HCT116 (cell line): ENCODE results near the gene COG5. TPM values are rescaled to one million over a fixed set of nuclear protein-coding genes. Genes with fewer than 3 reads are reported as not detected.

Experiments used
- ATAC-seq: fragments of 200-7000 bp; cut with Tn5 transposase; 2 replicates; pipeline ENCODE4 v1.9.1; 2020; ENCODE audit warnings: mild to moderate bottlenecking, moderate library complexity
- BruUV-seq: library from RNA; stranded (reverse); fragments of 400-500 nt; replicated peaks from 2 replicates; lab custom pipeline; 2021; lab: Mats Ljungman, UMichigan
- CTCF ChIA-PET: fragments of 300-600 bp; sonication (Branson Sonifier 250); formaldehyde crosslinking; loops from one replicate; lab custom pipeline; 2021; ENCODE audit warnings: antibody characterized with exemption; lab: Charles Lee
- POLR2A ChIA-PET: fragments of 300-600, 350-600 bp; sonication (Branson Sonifier 250); formaldehyde crosslinking; loops from one replicate; lab custom pipeline; 2021; ENCODE audit warnings: antibody characterized with exemption; lab: Charles Lee
- RAD21 ChIA-PET, 2 experiments: fragments of 300-600 bp; sonication (Branson Sonifier 250); formaldehyde crosslinking; loops; one replicate each; lab custom pipeline; 2023; ENCODE audit warnings: low total read pairs in 2 of 2; ENCODE audit not compliant: uncharacterized antibody in 2 of 2, unreplicated experiment in 2 of 2, low non-redundant PET in 1 of 2; lab: Charles Lee
- DNase-seq: peaks from one replicate; pipeline ENCODE4 v3.0.0-alpha.2; 2010; ENCODE audit warnings: low read depth, low spot score
- H2AFZ ChIP-seq: fragments of 200-600 bp; shearing (Covaris generic), sonication (generic); 2 replicates; pipeline ENCODE4 v1.6.1; 2017; ENCODE audit warnings: low read depth, mixed run types, mixed read lengths, antibody characterized with exemption, low read length; ENCODE audit not compliant: poor library complexity, severe bottlenecking
- H3K27ac ChIP-seq: 2 replicates; pipeline ENCODE4 v1.5.1; 2012; ENCODE audit warnings: low read depth, low read length
- H3K27me3 ChIP-seq: fragments of 200-600 bp; sonication (generic); 2 replicates; pipeline ENCODE4 v1.6.1; 2016; ENCODE audit warnings: mixed run types, low read length, mixed read lengths; ENCODE audit not compliant: insufficient read depth
- H3K36me3 ChIP-seq, 2 experiments: fragments of 200-500 bp in 1 of 2; fragments of 200-600 bp in 1 of 2; sonication (Bioruptor generic) in 1 of 2; sonication (generic) in 1 of 2; 2 replicates each; pipeline versions ENCODE4 v1.5.1 to v1.6.1; 2014 to 2016; ENCODE audit warnings: low read length in 2 of 2, inconsistent platforms in 1 of 2, mixed read lengths in 1 of 2, mixed run types in 1 of 2; ENCODE audit not compliant: insufficient read depth in 2 of 2, control insufficient read depth in 1 of 2
- H3K4me1 ChIP-seq, 2 experiments: fragments of 200-600 bp in 1 of 2; sonication (generic) in 1 of 2; 2 replicates each; pipeline versions ENCODE4 v1.5.1 to v1.6.1; 2012 to 2017; ENCODE audit warnings: low read length in 2 of 2, inconsistent platforms in 1 of 2, mild to moderate bottlenecking in 1 of 2, mixed read lengths in 1 of 2, mixed run types in 1 of 2, moderate library complexity in 1 of 2; ENCODE audit not compliant: insufficient read depth in 2 of 2, control insufficient read depth in 1 of 2
- H3K4me2 ChIP-seq: fragments of 200-600 bp; sonication (generic); 2 replicates; pipeline ENCODE4 v1.6.1; 2017; ENCODE audit warnings: mixed run types, low read length, mixed read lengths
- H3K4me3 ChIP-seq, 2 experiments: fragments of 200-600 bp in 1 of 2; sonication (generic) in 1 of 2; replicated peaks in 1 of 2; 2 replicates each; pipeline ENCODE4 v1.5.1; 2011 to 2016; ENCODE audit warnings: low read length in 2 of 2, control low read depth in 1 of 2, low read depth in 1 of 2, mild to moderate bottlenecking in 1 of 2, mixed read lengths in 1 of 2, mixed run types in 1 of 2
- H3K79me2 ChIP-seq: fragments of 200-600 bp; sonication (generic); 2 replicates; pipeline ENCODE4 v1.6.1; 2017; ENCODE audit warnings: mild to moderate bottlenecking, mixed run types, low read length, moderate library complexity, mixed read lengths; ENCODE audit not compliant: insufficient read depth
- H3K9ac ChIP-seq: fragments of 200-600 bp; sonication (generic); 2 replicates; pipeline ENCODE4 v1.6.1; 2016; ENCODE audit warnings: low read length, mixed read lengths
- H3K9me2 ChIP-seq: fragments of 200-600 bp; sonication (generic), shearing (Covaris generic); 2 replicates; pipeline ENCODE4 v1.6.1; 2017; ENCODE audit warnings: mixed run types, mild to moderate bottlenecking, moderate library complexity; ENCODE audit not compliant: insufficient read depth
- H3K9me3 ChIP-seq, 2 experiments: fragments of 200-500 bp in 1 of 2; fragments of 200-600 bp in 1 of 2; sonication (Bioruptor generic) in 1 of 2; sonication (generic) in 1 of 2; 2 replicates each; pipeline ENCODE4 v1.6.1; 2014 to 2017; ENCODE audit warnings: low read length in 2 of 2, mixed read lengths in 2 of 2, inconsistent platforms in 1 of 2, low read depth in 1 of 2, mild to moderate bottlenecking in 1 of 2, mixed run types in 1 of 2, moderate library complexity in 1 of 2; ENCODE audit not compliant: control insufficient read depth in 1 of 2, insufficient read depth in 1 of 2
- H4K20me1 ChIP-seq: fragments of 200-600 bp; sonication (generic), shearing (Covaris generic); 2 replicates; pipeline ENCODE4 v1.6.1; 2017; ENCODE audit warnings: mixed run types, mild to moderate bottlenecking, moderate library complexity; ENCODE audit not compliant: insufficient read depth
- ATF3 ChIP-seq: IDR thresholded peaks from 2 replicates; pipeline ENCODE4 v1.6.1; 2012
- CBX3 ChIP-seq: IDR thresholded peaks from 2 replicates; pipeline ENCODE4 v1.6.1; 2012; ENCODE audit warnings: low read depth
- EZH2 ChIP-seq: fragments of 200-600 bp; sonication (generic); IDR thresholded peaks from 2 replicates; pipeline ENCODE4 v1.6.1; 2017; ENCODE audit warnings: antibody characterized with exemption, mixed run types
- EZH2phosphoT487 ChIP-seq: fragments of 200-600 bp; IDR thresholded peaks from 2 replicates; pipeline ENCODE4 v1.6.1; 2018; ENCODE audit warnings: antibody characterized with exemption, borderline replicate concordance
- POLR2A ChIP-seq: IDR thresholded peaks from 2 replicates; pipeline ENCODE4 v1.7.0; 2011; ENCODE audit warnings: borderline replicate concordance; ENCODE audit not compliant: insufficient read depth, insufficient read length; ENCODE audit errors: extremely low read depth
- POLR2AphosphoS5 ChIP-seq: IDR thresholded peaks from 2 replicates; pipeline ENCODE4 v1.6.1; 2011; ENCODE audit warnings: mild to moderate bottlenecking, low read depth, low read length, moderate library complexity
- REST ChIP-seq: IDR thresholded peaks from 2 replicates; pipeline ENCODE4 v1.6.1; 2012; ENCODE audit warnings: low read depth
- SP1 ChIP-seq: IDR thresholded peaks from 2 replicates; pipeline ENCODE4 v1.6.1; 2012; ENCODE audit warnings: low read depth
- TCF7L2 ChIP-seq: IDR thresholded peaks from 2 replicates; pipeline ENCODE4 v1.7.0; 2011; ENCODE audit warnings: borderline replicate concordance, inconsistent platforms; ENCODE audit not compliant: insufficient read depth, insufficient read length; ENCODE audit errors: extremely low read depth
- intact Hi-C: fragments of 100-400 bp; cut with micrococcal nuclease; formaldehyde crosslinking; loops from 2 replicates; pipeline ENCODE4 v1.10.0; 2022
- total RNA-seq: library from RNA; stranded (reverse); gene quantifications from one replicate; pipeline ENCODE4 v1.2.1, GENCODE V29; 2021; ENCODE audit not compliant: unreplicated experiment

Gene COG5
- total RNA-seq, 1 experiment from 2014 or later, result 30.7 TPM

GRCh38 chr7:107318523-107319160 is 245.1 kb downstream of the COG5 start:
- no peaks in the 10 kb centered on the region for H3K9me3 ChIP-seq
- no peak for TF ChIP-seq POLR2AphosphoS5
- TF ChIP-seq CBX3, result no peak
- no peak for TF ChIP-seq REST
- TF ChIP-seq EZH2phosphoT487, result no peak
- TF ChIP-seq TCF7L2, result no peak
- no peak for TF ChIP-seq POLR2A
- no peak for TF ChIP-seq ATF3
- TF ChIP-seq EZH2, result no peak
- no peak for TF ChIP-seq SP1
- TF ChIP-seq, all 23 proteins: peak for 0
- ATAC-seq (no peak), DNase-seq (no peak)
- Histone ChIP-seq H3K36me3 (no peaks in the 10 kb centered on the region), H3K9me2 (no peaks in the 10 kb centered on the region), H3K4me2 (no peak overlapping the region), H3K4me3 (no peak overlapping the region), H3K27ac (no peak overlapping the region), H3K79me2 (no peaks in the 10 kb centered on the region), H2AFZ (no peak overlapping the region), H3K27me3 (no peaks in the 10 kb centered on the region), H3K4me1 (no peaks in the 10 kb centered on the region), H4K20me1 (no peaks in the 10 kb centered on the region), H3K9ac (no peak overlapping the region)
- no TSS peak for BruUV-seq
- ChIA-PET POLR2A (no interaction called here), CTCF (no interaction called here), RAD21 (no interaction called here)
- intact Hi-C loops, result no loop called here
